NCI-H2107 (cell line): ENCODE data around the gene GPR151.
"Not testable (repeated sequence)": the region's sequence is repeated elsewhere in the genome, so short reads cannot be mapped to it uniquely, and the experiment has no call there.

ENCODE experiments used
- DNase-seq: peaks from one replicate; lab custom pipeline; 2025; lab: John Stamatoyannopoulos, UW

Gene GPR151

GRCh38 chr5:146516151-146516475 is at the start of gene GPR151:
TSS of gene GPR151 (minus strand) at chr5:146516190. CDS start at chr5:146516113, 77 bp downstream.
- DNase-seq, result no peak

GRCh38 chr5:146564007-146564762 is 48.2 kb upstream of the GPR151 start:
- no peak for DNase-seq

GRCh38 chr5:146562461-146562860 is 46.5 kb upstream of the GPR151 start:
- no peak for DNase-seq

GRCh38 chr5:146561711-146562110 is 45.7 kb upstream of the GPR151 start:
- DNase-seq, result no peak

GRCh38 chr5:146560205-146560812 is 44.3 kb upstream of the GPR151 start:
- DNase-seq, result no peak

GRCh38 chr5:146556884-146557283 is 40.9 kb upstream of the GPR151 start:
- not testable (repeated sequence) for DNase-seq

- DNase-seq, result no peak
Observed at GRCh38 chr5:146553446-146553845, 37.5 kb upstream of the GPR151 start.

- DNase-seq, result no peak
Observed at GRCh38 chr5:146549615-146550014, 33.6 kb upstream of the GPR151 start.

GRCh38 chr5:146548781-146549449 is 32.9 kb upstream of the GPR151 start:
- DNase-seq, result no peak

- no peak for DNase-seq
Observed at GRCh38 chr5:146544232-146544631, 28.2 kb upstream of the GPR151 start.

- peak; percentile 33 for DNase-seq
Observed at GRCh38 chr5:146541958-146542849, 26.2 kb upstream of the GPR151 start.

GRCh38 chr5:146540414-146540813 is 24.4 kb upstream of the GPR151 start:
- no peak for DNase-seq

GRCh38 chr5:146539973-146540372 is 24.0 kb upstream of the GPR151 start:
- DNase-seq, result no peak

GRCh38 chr5:146538432-146538831 is 22.4 kb upstream of the GPR151 start:
- DNase-seq, result no peak

GRCh38 chr5:146533882-146534281 is 17.9 kb upstream of the GPR151 start:
- no peak for DNase-seq

- peak; percentile 3 for DNase-seq
Observed at GRCh38 chr5:146533260-146533857, 17.4 kb upstream of the GPR151 start.

- peak; percentile 5 for DNase-seq
Observed at GRCh38 chr5:146529984-146530383, 14.0 kb upstream of the GPR151 start.

GRCh38 chr5:146528236-146528635 is 12.2 kb upstream of the GPR151 start:
- no peak for DNase-seq

- DNase-seq, result no peak
Observed at GRCh38 chr5:146527785-146528184, 11.8 kb upstream of the GPR151 start.

GRCh38 chr5:146523698-146524097 is 7.7 kb upstream of the GPR151 start:
- no peak for DNase-seq

- no peak for DNase-seq
Observed at GRCh38 chr5:146521403-146522106, 5.6 kb upstream of the GPR151 start.
